WERI-Rb-1 (cell line): Measurements from ENCODE around the gene HSDL1.

Experiments used
- DNase-seq: peaks from one replicate; pipeline ENCODE4 v3.0.0-alpha.2; 2020
- H3K27ac ChIP-seq: fragments of 250-450 bp; sonication (Bioruptor Pico); 2 replicates; pipeline ENCODE4 v1.5.1; 2020; ENCODE audit warnings: mild to moderate bottlenecking, moderate library complexity
- H3K27me3 ChIP-seq: fragments of 250-450 bp; sonication (Bioruptor Pico); 2 replicates; pipeline ENCODE4 v1.5.1; 2021; ENCODE audit warnings: mild to moderate bottlenecking, low read depth, moderate library complexity; ENCODE audit not compliant: insufficient read depth, severe bottlenecking
- H3K36me3 ChIP-seq: fragments of 250-450 bp; sonication (Bioruptor Pico); 2 replicates; pipeline ENCODE4 v1.5.1; 2020; ENCODE audit warnings: mild to moderate bottlenecking, moderate library complexity
- H3K4me3 ChIP-seq: 2 replicates; pipeline ENCODE4 v1.5.1; 2011; ENCODE audit warnings: low read depth, mild to moderate bottlenecking, control low read depth, low read length
- H3K9me3 ChIP-seq: fragments of 250-450 bp; sonication (Bioruptor Pico); 2 replicates; pipeline ENCODE4 v1.5.1; 2021; ENCODE audit warnings: mild to moderate bottlenecking, moderate library complexity; ENCODE audit not compliant: severe bottlenecking
- TF ChIP-seq, protein P1 (sequence below): IDR thresholded peaks from 2 replicates; pipeline ENCODE4 v1.5.1; 2011; ENCODE audit warnings: low read depth, mild to moderate bottlenecking, control low read depth, inconsistent platforms, low read length

HSDL1 gene

DNA sequence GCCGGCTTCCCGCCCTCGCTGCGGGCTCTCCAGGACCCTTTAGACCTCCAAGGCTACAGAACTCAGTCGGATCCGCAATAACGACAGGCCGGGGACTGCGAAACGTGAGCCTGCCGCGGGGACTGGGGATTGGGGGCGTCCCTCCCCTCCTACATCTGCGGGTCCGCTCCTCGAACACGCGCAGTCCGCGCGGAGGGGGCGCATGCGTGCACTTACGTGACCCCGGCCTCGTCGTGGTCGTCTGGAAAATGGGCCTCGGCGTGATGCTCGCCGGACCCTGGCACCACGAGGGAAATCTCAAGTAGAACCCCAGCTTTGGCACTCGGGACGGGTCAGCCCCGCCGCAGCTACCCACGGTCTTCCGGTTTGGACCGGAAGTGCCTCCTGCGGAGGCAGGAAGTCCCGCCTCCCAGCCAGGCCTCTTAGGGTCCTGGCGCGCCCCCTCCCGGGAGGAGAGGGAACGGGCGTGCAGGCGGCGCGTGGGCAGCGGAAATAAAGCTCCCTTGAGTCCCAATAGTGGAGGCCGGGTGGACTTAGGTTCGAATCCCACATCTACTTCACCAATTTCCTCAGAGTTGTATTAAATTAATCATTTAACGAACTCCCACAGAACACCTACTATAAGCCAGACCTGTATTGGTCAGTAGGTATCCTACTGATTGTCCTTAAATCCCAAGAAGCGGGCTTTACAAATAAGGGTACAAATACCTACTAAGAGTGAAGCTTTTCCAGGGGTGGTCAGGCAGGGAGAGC is 41.9 kb upstream of the HSDL1 start, which contains the start of gene TAF1C:
Gene TAF1C (minus strand): TSS at position 373 of the 753 bp plus-strand sequence. CDS start 2,069 bp downstream, outside the sequence.
- TF ChIP-seq, protein P1, sequence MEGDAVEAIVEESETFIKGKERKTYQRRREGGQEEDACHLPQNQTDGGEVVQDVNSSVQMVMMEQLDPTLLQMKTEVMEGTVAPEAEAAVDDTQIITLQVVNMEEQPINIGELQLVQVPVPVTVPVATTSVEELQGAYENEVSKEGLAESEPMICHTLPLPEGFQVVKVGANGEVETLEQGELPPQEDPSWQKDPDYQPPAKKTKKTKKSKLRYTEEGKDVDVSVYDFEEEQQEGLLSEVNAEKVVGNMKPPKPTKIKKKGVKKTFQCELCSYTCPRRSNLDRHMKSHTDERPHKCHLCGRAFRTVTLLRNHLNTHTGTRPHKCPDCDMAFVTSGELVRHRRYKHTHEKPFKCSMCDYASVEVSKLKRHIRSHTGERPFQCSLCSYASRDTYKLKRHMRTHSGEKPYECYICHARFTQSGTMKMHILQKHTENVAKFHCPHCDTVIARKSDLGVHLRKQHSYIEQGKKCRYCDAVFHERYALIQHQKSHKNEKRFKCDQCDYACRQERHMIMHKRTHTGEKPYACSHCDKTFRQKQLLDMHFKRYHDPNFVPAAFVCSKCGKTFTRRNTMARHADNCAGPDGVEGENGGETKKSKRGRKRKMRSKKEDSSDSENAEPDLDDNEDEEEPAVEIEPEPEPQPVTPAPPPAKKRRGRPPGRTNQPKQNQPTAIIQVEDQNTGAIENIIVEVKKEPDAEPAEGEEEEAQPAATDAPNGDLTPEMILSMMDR, result peak; percentile 66
- Histone ChIP-seq H3K36me3 (peaks cover 3% of the 10 kb centered on the region; the same call in 1 of the 2 replicates), H3K27ac (peak within 1 kb of the TSS; percentile 62), H3K9me3 (no peaks in the 10 kb centered on the region), H3K4me3 (peak within 1 kb of the TSS; percentile 67), H3K27me3 (no peaks in the 10 kb centered on the region)
- DNase-seq, result peak; percentile 68

DNA sequence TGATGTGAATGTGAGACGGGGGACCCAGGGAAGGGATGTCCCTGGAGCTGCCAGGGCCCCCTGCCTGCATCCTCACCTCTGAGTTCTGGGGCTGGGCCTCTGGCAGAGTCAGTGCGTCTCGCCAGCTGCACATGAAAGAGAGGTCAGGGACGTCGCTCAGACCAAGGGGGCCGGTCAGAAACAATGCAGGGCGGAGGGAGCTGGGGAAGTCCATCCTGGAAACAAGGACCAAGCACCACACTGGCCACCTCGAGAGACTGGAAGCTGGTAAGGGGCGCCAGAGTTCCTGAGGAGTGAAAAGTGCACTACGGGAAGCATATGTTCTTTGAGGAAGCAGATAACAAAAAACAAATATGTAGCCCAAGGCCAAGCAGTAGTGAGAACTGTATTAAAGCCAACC is 39.8 kb upstream of the HSDL1 start:
- TF ChIP-seq, protein P1, result no peak
- Histone ChIP-seq H3K27me3 (no peaks in the 10 kb centered on the region), H3K9me3 (no peaks in the 10 kb centered on the region), H3K4me3 (no peak overlapping the region), H3K27ac (no peak overlapping the region), H3K36me3 (peaks cover 3% of the 10 kb centered on the region; the same call in 1 of the 2 replicates)
- no peak for DNase-seq

DNA sequence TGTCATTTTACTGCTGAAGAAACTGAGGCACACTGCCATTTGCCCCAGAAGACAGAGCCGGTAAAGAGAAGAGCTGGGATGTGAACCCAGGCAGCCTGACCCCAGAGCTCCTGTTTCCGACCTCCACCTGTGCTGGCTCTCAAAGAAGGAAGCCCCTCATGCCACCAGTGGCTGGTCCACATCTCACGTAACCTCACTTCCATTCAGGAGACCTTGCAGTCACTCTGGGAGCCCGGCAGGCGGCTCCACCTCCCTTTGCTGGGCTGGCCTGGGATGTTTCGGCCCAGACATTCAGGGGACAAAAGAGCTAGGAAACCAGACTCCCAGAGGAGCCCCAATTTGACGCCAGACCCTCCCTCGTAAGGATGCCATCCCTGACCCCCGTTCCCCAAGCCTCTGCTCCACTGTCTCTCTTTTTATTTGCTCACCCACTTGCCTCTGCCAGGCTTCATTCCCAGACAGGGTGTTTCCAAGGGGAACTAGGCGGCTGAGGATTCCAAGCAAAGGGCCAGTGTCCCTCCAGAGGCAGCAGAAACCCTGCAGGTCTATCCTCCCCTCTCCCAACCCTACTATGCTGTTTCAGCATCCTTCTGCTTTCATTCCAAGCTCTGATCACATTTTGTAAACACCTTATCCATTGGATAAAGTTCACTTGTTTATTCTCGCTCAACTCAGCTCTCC is 39.1 kb upstream of the HSDL1 start:
- Histone ChIP-seq H3K9me3 (no peaks in the 10 kb centered on the region), H3K27ac (no peak overlapping the region), H3K36me3 (peaks cover 3% of the 10 kb centered on the region; the same call in 1 of the 2 replicates), H3K4me3 (no peak overlapping the region), H3K27me3 (no peaks in the 10 kb centered on the region)
- peak; percentile 38 for DNase-seq
- TF ChIP-seq, protein P1, result peak; percentile 71

DNA sequence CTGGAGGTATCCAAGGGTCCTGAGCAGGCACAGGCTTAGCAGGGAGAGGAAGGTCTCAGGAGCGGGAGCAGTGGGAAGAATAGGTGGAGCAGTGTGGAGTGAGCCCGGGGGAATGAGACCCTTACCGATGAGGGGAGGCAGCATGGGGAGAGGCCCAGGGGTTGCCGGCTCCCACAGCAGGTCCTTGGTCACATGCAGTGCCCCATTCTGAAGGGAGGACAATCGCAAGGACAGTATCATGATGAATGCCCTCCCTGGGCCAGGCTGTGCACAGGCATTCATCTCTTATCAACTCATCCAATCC is 38.5 kb upstream of the HSDL1 start:
- TF ChIP-seq, protein P1, result no peak
- DNase-seq, result no peak
- peaks cover 3% of the 10 kb centered on the region; the same call in 1 of the 2 replicates for H3K36me3 ChIP-seq
- H3K27ac ChIP-seq, result no peak overlapping the region
- H3K9me3 ChIP-seq, result no peaks in the 10 kb centered on the region
- no peak overlapping the region for H3K4me3 ChIP-seq
- no peaks in the 10 kb centered on the region for H3K27me3 ChIP-seq

DNA sequence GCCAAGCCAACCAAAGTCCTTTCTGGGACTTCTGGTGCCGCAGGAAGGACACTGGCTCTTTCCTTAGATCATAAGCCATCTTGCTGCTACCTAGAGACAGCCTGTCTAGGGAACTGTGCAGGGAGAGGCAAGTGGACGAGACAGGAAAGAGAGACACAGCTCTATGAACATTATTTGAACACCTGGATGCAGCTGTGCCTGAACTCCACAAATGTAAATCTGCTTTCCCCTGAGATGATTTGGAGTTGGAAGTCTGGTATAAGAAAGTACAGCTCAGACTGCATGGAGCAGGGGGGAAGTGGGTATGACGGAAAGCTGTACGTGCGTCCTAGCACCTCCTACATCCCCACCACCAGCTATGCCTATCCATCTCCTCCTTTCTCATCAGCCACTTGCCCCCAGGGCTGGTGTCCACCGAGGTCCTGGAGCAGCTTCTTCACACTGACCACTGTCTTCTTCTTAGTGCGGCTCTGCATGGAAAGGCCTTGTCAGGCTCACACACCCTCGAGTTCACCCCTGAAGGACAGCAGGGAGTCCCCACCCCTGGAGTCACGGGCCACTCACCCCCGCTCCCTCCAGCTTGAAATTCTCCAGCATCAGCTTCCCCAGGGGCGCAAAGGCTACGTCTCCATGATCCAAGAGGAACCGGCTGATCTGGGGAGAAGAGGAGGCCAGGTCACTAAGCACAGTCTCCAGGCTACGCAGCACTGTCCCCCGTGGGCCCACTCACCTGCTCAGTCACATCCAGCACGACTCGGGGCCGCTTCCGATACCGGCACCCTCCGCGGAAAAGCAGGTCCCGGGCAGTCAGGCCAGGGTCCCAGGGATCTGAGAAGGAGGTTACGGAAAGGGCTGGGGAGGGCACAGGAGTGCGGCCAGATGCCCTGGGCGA is 37.9 kb upstream of the HSDL1 start:
- H3K9me3 ChIP-seq, result no peaks in the 10 kb centered on the region
- no peak overlapping the region for H3K27ac ChIP-seq
- TF ChIP-seq, protein P1, result no peak
- peaks cover 3% of the 10 kb centered on the region; the same call in 1 of the 2 replicates for H3K36me3 ChIP-seq
- H3K4me3 ChIP-seq, result no peak overlapping the region
- DNase-seq, result no peak
- H3K27me3 ChIP-seq, result no peaks in the 10 kb centered on the region
